Measurements from ENCODE around the gene ARHGAP9. TPM values are rescaled to one million over a fixed set of nuclear protein-coding genes. Genes with fewer than 3 reads are reported as not detected.

Gene ARHGAP9
- total RNA-seq = 37.7 TPM
- long read RNA-seq, transcript ARHGAP9-204 (16 exons, 2,323 nt) = major isoform, 7 of 45 reads
- long read RNA-seq, partial matches to known transcripts = 11 of 45 reads
- long read RNA-seq, other reads (novel, unspliced or antisense) = 27 of 45 reads

DNA sequence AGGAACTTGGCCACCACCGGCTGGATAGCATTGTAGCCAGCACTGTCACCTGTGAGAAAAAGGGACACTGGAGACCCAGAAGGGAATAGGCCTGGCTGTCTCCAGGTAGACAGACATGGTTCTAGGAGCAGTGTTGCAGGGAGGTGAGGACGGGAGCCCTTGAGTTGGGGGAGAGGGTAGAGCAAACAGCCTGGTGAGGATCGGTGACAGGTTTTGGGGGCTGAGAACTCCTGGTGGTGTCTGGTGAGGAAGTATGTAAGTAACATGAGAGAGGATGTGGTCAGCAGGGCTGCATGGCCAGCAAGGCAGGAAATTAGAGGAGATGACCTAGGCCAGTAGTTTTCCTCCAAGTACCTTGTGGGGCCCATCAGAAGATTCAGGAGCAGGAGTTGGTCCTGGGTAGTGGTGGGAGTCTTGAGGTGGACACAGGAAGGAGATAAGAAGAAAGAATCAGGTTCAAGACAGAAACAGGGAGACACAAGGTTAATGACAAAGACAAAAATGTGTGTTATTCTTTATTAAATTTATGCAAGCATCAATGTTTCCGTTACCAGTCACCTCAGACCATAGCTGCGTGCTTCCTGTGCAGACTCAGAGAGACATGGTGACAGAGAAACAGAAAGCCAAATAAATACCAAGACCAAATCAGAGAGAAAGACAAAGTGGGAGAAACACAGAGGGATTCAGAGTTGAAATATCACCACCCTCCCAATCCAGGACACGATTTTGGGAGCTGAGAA, at the start of gene ARHGAP9:
TSS of gene ARHGAP9 (minus strand) at position 491 of the 740 bp plus-strand sequence. CDS start at position 31, 460 bp downstream.
- ATAC-seq (peak; percentile 13), DNase-seq (no peak)
- intact Hi-C loops (cut with DNase I) = no loop called here
- H3K36me3 ChIP-seq = peaks cover under 1% of the 10 kb centered on the region
- no peak for TF ChIP-seq CTCF (IDR thresholded peaks at IDR 0.05)
- peaks cover 19% of the 10 kb centered on the region for H3K27me3 ChIP-seq
- peaks cover 22% of the 10 kb centered on the region for H3K4me1 ChIP-seq
- H3K9me3 ChIP-seq = no peaks in the 10 kb centered on the region
- peak within 1 kb of the TSS; percentile 46 for H3K4me3 ChIP-seq
- H3K27ac ChIP-seq = peak within 1 kb of the TSS; percentile 77

- Histone ChIP-seq H3K36me3 (peaks cover 99% of the 10 kb centered on the region), H3K27me3 (no peaks in the 10 kb centered on the region)
Observed at GRCh38 chr12:57528831-57529555, 49.3 kb upstream of the ARHGAP9 start.

DNA sequence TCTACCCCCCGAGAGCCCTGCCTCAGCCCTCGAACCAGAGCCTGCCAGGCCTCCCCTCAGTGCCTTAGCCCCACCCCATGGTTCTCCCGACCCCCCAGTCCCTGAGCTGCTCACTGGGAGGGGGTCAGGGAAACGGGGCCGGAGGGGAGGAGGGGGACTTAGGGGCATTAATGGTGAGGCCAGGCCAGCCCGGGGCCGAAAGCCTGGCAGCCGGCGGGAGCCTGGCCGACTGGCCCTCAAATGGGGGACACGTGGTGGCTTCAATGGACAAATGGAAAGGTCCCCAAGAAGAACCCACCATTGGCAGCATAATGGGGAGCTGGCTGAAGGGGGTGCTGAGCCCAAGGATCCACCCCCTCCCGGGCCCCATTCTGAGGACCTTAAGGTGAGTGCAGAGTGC, 48.5 kb upstream of the ARHGAP9 start:
- H3K4me1 ChIP-seq = peaks cover 19% of the 10 kb centered on the region
- H3K36me3 ChIP-seq = peaks cover 91% of the 10 kb centered on the region
- DNase-seq (no peak), ATAC-seq (no peak)
- no peaks in the 10 kb centered on the region for H3K27me3 ChIP-seq
- no peak overlapping the region for H3K4me3 ChIP-seq
- TF ChIP-seq CTCF (IDR thresholded peaks at IDR 0.05) = no peak
- H3K9me3 ChIP-seq = no peaks in the 10 kb centered on the region
- H3K27ac ChIP-seq = no peak overlapping the region
- intact Hi-C loops (cut with DNase I) = no loop called here

More at GRCh38 chr12:57528831-57529555, 49.3 kb upstream of the ARHGAP9 start:
- intact Hi-C loops (cut with DNase I) = no loop called here
- H3K4me1 ChIP-seq = peaks cover 14% of the 10 kb centered on the region
- DNase-seq (no peak), ATAC-seq (no peak)
- no peaks in the 10 kb centered on the region for H3K9me3 ChIP-seq
- no peak overlapping the region for H3K4me3 ChIP-seq
- no peak overlapping the region for H3K27ac ChIP-seq
- TF ChIP-seq CTCF (IDR thresholded peaks at IDR 0.05) = no peak

DNA sequence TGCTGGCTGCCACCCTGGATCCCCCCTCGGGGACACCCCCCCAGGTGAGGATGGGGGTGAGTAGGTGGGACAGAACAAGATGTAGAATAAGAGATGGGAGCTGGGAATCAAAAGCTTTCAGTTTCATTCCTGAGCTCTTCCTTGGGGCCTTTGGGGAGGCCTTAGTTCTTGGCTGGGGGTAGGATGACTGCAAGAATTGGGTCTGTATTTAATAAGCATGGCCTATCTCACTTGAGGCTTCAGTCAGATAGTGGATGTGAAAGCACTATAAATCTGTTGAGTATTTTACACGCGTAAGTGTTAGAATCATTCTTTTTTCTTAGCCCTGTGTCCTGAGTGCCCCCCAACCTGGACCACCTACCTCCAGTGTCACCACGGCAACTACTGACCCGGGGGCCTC, 47.5 kb upstream of the ARHGAP9 start:
- intact Hi-C loops (cut with DNase I) = no loop called here
- Histone ChIP-seq H3K36me3 (peaks cover 81% of the 10 kb centered on the region), H3K4me1 (peaks cover 19% of the 10 kb centered on the region), H3K4me3 (no peak overlapping the region), H3K27ac (no peak overlapping the region), H3K9me3 (no peaks in the 10 kb centered on the region), H3K27me3 (no peaks in the 10 kb centered on the region)
- DNase-seq (no peak), ATAC-seq (no peak)
- TF ChIP-seq CTCF (IDR thresholded peaks at IDR 0.05) = no peak

GRCh38 chr12:57526477-57527126, 46.9 kb upstream of the ARHGAP9 start:
- no peak for TF ChIP-seq CTCF (IDR thresholded peaks at IDR 0.05)
- Histone ChIP-seq H3K4me1 (peaks cover 24% of the 10 kb centered on the region), H3K36me3 (peaks cover 75% of the 10 kb centered on the region), H3K9me3 (no peaks in the 10 kb centered on the region), H3K27me3 (no peaks in the 10 kb centered on the region), H3K27ac (no peak overlapping the region), H3K4me3 (no peak overlapping the region)
- DNase-seq = no peak
- ATAC-seq = no peak
- intact Hi-C loops (cut with DNase I) = no loop called here
